WI38 (cell line): ENCODE data around the gene PLA2G4D.

Experiments
- H3K4me3 ChIP-seq: 2 replicates; pipeline ENCODE4 v1.5.1; 2011; ENCODE audit warnings: low read depth, mild to moderate bottlenecking, control low read depth, low read length
- CTCF ChIP-seq: IDR thresholded peaks from 2 replicates; pipeline ENCODE4 v1.5.1; 2012; ENCODE audit warnings: low read depth, mild to moderate bottlenecking, control low read depth, low read length

Gene PLA2G4D

GRCh38 chr15:42133356-42133755 lies 39.0 kb upstream of the PLA2G4D start:
- no peak overlapping the region for H3K4me3 ChIP-seq
- no peak for TF ChIP-seq CTCF

GRCh38 chr15:42131826-42132806 lies 37.8 kb upstream of the PLA2G4D start:
- no peak overlapping the region for H3K4me3 ChIP-seq
- TF ChIP-seq CTCF, result no peak

GRCh38 chr15:42131006-42131405 lies 36.6 kb upstream of the PLA2G4D start:
- no peak overlapping the region for H3K4me3 ChIP-seq
- no peak for TF ChIP-seq CTCF

GRCh38 chr15:42130246-42130986 lies 36.1 kb upstream of the PLA2G4D start:
- no peak for TF ChIP-seq CTCF
- no peak overlapping the region for H3K4me3 ChIP-seq

- no peak for TF ChIP-seq CTCF
- no peak overlapping the region for H3K4me3 ChIP-seq
Observed at GRCh38 chr15:42129364-42129763, 35.0 kb upstream of the PLA2G4D start.

GRCh38 chr15:42128476-42128875 lies 34.1 kb upstream of the PLA2G4D start:
- H3K4me3 ChIP-seq, result no peak overlapping the region
- no peak for TF ChIP-seq CTCF

GRCh38 chr15:42123546-42123945 lies 29.2 kb upstream of the PLA2G4D start:
- no peak for TF ChIP-seq CTCF
- no peak overlapping the region for H3K4me3 ChIP-seq
